Large intestine (tissue), 3 donors: Measurements from ENCODE around the gene NPBWR2. TPM values are rescaled to one million over a fixed set of nuclear protein-coding genes. Genes with fewer than 3 reads are reported as not detected.

Experiments used
- DNase-seq, 2 donors: peaks; one replicate each; pipeline versions ENCODE4 v3.0.0 to v3.0.0-alpha.2; 2013
- H3K27ac ChIP-seq: one replicate; pipeline ENCODE4 v1.5.1; 2013; ENCODE audit warnings: low read length
- H3K27me3 ChIP-seq: 2 replicates; pipeline ENCODE4 v1.6.1; 2013; ENCODE audit warnings: low read length; ENCODE audit not compliant: control insufficient read depth, insufficient read depth
- H3K36me3 ChIP-seq: 2 replicates; pipeline ENCODE4 v1.6.1; 2013; ENCODE audit warnings: low read length; ENCODE audit not compliant: control insufficient read depth, insufficient read depth
- H3K4me1 ChIP-seq: one replicate; pipeline ENCODE4 v1.6.1; 2013; ENCODE audit warnings: low read length; ENCODE audit not compliant: control insufficient read depth, insufficient read depth
- H3K4me3 ChIP-seq: one replicate; pipeline ENCODE4 v1.5.1; 2013; ENCODE audit warnings: low read length
- H3K9me3 ChIP-seq: one replicate; pipeline ENCODE4 v1.6.1; 2013; ENCODE audit warnings: mild to moderate bottlenecking, low read depth, low read length, moderate library complexity; ENCODE audit not compliant: control insufficient read depth
- WGBS: methylation state at CpG from one replicate; pipeline ENCODE4 v1.1.5; 2013; ENCODE audit warnings: low lambda C conversion rate; ENCODE audit not compliant: insufficient coverage; 5-methylcytosine and 5-hydroxymethylcytosine counted together
- polyA plus RNA-seq: library from polyadenylated mRNA; unstranded; fragments of 120-200 nt; gene quantifications from one replicate; pipeline ENCODE4 v1.2.1, GENCODE V29; 2013

Gene NPBWR2
- polyA plus RNA-seq, 1 donor: not detected

GRCh38 chr20:64069209-64069613 lies 38.2 kb downstream of the NPBWR2 start:
- H3K9me3 ChIP-seq: no peaks in the 10 kb centered on the region
- no peaks in the 10 kb centered on the region for H3K27me3 ChIP-seq
- H3K4me3 ChIP-seq: no peak overlapping the region
- no peak overlapping the region for H3K27ac ChIP-seq
- no CpG with 5 or more reads among the region's 20 CpGs for WGBS
- no peak for DNase-seq
- no peaks in the 10 kb centered on the region for H3K36me3 ChIP-seq
- H3K4me1 ChIP-seq: peaks cover 14% of the 10 kb centered on the region

GRCh38 chr20:64068386-64069208 lies 38.8 kb downstream of the NPBWR2 start:
- WGBS: no CpG with 5 or more reads among the region's 12 CpGs
- H3K27me3 ChIP-seq: no peaks in the 10 kb centered on the region
- DNase-seq: no peak
- no peaks in the 10 kb centered on the region for H3K36me3 ChIP-seq
- H3K4me3 ChIP-seq: no peak overlapping the region
- H3K9me3 ChIP-seq: no peaks in the 10 kb centered on the region
- H3K27ac ChIP-seq: no peak overlapping the region
- H3K4me1 ChIP-seq: peaks cover 18% of the 10 kb centered on the region

- no peaks in the 10 kb centered on the region for H3K9me3 ChIP-seq
- no peaks in the 10 kb centered on the region for H3K27me3 ChIP-seq
- H3K4me1 ChIP-seq: peaks cover 18% of the 10 kb centered on the region
- DNase-seq: no peak
- no peak overlapping the region for H3K27ac ChIP-seq
- H3K36me3 ChIP-seq: no peaks in the 10 kb centered on the region
- no CpG with 5 or more reads among the region's 12 CpGs for WGBS
- H3K4me3 ChIP-seq: no peak overlapping the region
Measured at GRCh38 chr20:64067733-64068307, 39.5 kb downstream of the NPBWR2 start.

- no peaks in the 10 kb centered on the region for H3K27me3 ChIP-seq
- no CpG with 5 or more reads among the region's 6 CpGs for WGBS
- no peaks in the 10 kb centered on the region for H3K36me3 ChIP-seq
- no peaks in the 10 kb centered on the region for H3K9me3 ChIP-seq
- no peak overlapping the region for H3K27ac ChIP-seq
- H3K4me3 ChIP-seq: no peak overlapping the region
- H3K4me1 ChIP-seq: peaks cover 23% of the 10 kb centered on the region
- DNase-seq: no peak
Measured at GRCh38 chr20:64067005-64067632, 40.2 kb downstream of the NPBWR2 start.

- no peaks in the 10 kb centered on the region for H3K36me3 ChIP-seq
- H3K27ac ChIP-seq: no peak overlapping the region
- H3K4me1 ChIP-seq: peaks cover 25% of the 10 kb centered on the region
- peak in 1 of 2 donors; percentile 49 for DNase-seq
- no peaks in the 10 kb centered on the region for H3K9me3 ChIP-seq
- WGBS: no CpG with 5 or more reads among the region's 5 CpGs
- H3K4me3 ChIP-seq: no peak overlapping the region
- H3K27me3 ChIP-seq: no peaks in the 10 kb centered on the region
Measured at GRCh38 chr20:64065974-64066343, 41.4 kb downstream of the NPBWR2 start.

- H3K4me1 ChIP-seq: peaks cover 25% of the 10 kb centered on the region
- no peaks in the 10 kb centered on the region for H3K9me3 ChIP-seq
- no CpG with 5 or more reads among the region's 27 CpGs for WGBS
- H3K27me3 ChIP-seq: no peaks in the 10 kb centered on the region
- H3K4me3 ChIP-seq: no peak overlapping the region
- H3K36me3 ChIP-seq: no peaks in the 10 kb centered on the region
- no peak for DNase-seq
- H3K27ac ChIP-seq: no peak overlapping the region
Measured at GRCh38 chr20:64065062-64065973, 42.0 kb downstream of the NPBWR2 start.

- DNase-seq: no peak
- H3K27ac ChIP-seq: no peak overlapping the region
Measured at GRCh38 chr20:64064145-64064698, 43.1 kb downstream of the NPBWR2 start.

GRCh38 chr20:64063389-64064144 lies 43.8 kb downstream of the NPBWR2 start:
- peak overlapping the region; percentile 85 for H3K4me3 ChIP-seq
- WGBS: no CpG with 5 or more reads among the region's 51 CpGs

More at GRCh38 chr20:64064145-64064698, 43.1 kb downstream of the NPBWR2 start:
- H3K36me3 ChIP-seq: no peaks in the 10 kb centered on the region
- H3K4me1 ChIP-seq: peaks cover 25% of the 10 kb centered on the region
- no peaks in the 10 kb centered on the region for H3K27me3 ChIP-seq
- no CpG with 5 or more reads among the region's 12 CpGs for WGBS
- no peaks in the 10 kb centered on the region for H3K9me3 ChIP-seq
- peak overlapping the region; percentile 85 for H3K4me3 ChIP-seq

GRCh38 chr20:64062596-64063388 lies 44.6 kb downstream of the NPBWR2 start, which contains the start of gene TCEA2:
TCEA2 (plus strand) TSS chr20:64063198; CDS start chr20:64063313, 115 bp downstream.
- Histone ChIP-seq H3K27ac (peak within 1 kb of the TSS; percentile 84), H3K27me3 (peaks cover 5% of the 10 kb centered on the region), H3K36me3 (no peaks in the 10 kb centered on the region), H3K9me3 (no peaks in the 10 kb centered on the region), H3K4me3 (peak within 1 kb of the TSS; percentile 85), H3K4me1 (peaks cover 25% of the 10 kb centered on the region)
- DNase-seq: peak; percentile 97 to 98
- WGBS: no CpG with 5 or more reads among the region's 85 CpGs

More at GRCh38 chr20:64063389-64064144, 43.8 kb downstream of the NPBWR2 start:
- Histone ChIP-seq H3K27me3 (peaks cover under 1% of the 10 kb centered on the region), H3K9me3 (no peaks in the 10 kb centered on the region), H3K36me3 (no peaks in the 10 kb centered on the region), H3K4me1 (peaks cover 25% of the 10 kb centered on the region), H3K27ac (no peak overlapping the region)
- DNase-seq: peak in 1 of 2 donors; percentile 59
